ENCODE data around the gene TINCR. TPM values are rescaled to one million over a fixed set of nuclear protein-coding genes. Genes with fewer than 3 reads are reported as not detected.

The TINCR gene
- total and polyA plus RNA-seq, 4 donors = 0.05 to 0.08 TPM; not detected in 2

- Histone ChIP-seq H3K27ac (ENCODE audit: low read depth in 1 of 2, low read length in 2 of 2) (no peak overlapping the region), H3K4me3 (ENCODE audit: low read depth in 1 of 3, low read length in 3 of 3) (no peak overlapping the region), H3K27me3 (ENCODE audit: control insufficient read depth in 4 of 4, insufficient read depth in 4 of 4, low read length in 3 of 4) (no peaks in the 10 kb centered on the region), H3K9me3 (ENCODE audit: control insufficient read depth in 4 of 4, low read length in 3 of 4) (peaks cover 7 to 20% (median 13%) of the 10 kb centered on the region in 4 donors), H3K9ac (ENCODE audit: low read depth in 1 of 2, low read length in 2 of 2) (no peak overlapping the region), H3K4me1 (ENCODE audit: control insufficient read depth in 4 of 4, insufficient read depth in 4 of 4, low read length in 3 of 4) (no peaks in the 10 kb centered on the region), H3K36me3 (ENCODE audit: control insufficient read depth in 4 of 4, insufficient read depth in 3 of 4, low read depth in 1 of 4, low read length in 3 of 4) (no peaks in the 10 kb centered on the region)
- WGBS = 67% methylated on average over 5 of the region's 5 CpGs
- TF ChIP-seq FOXA2 (IDR thresholded peaks at IDR 0.05) = no peak
- no peak for TF ChIP-seq ZBTB33 (IDR thresholded peaks at IDR 0.05)
- TF ChIP-seq RXRA (IDR thresholded peaks at IDR 0.05) = no peak
- no peak for TF ChIP-seq MAX (IDR thresholded peaks at IDR 0.05)
- no peak for TF ChIP-seq ATF3 (IDR thresholded peaks at IDR 0.05)
- no peak for TF ChIP-seq FOXA1 (IDR thresholded peaks at IDR 0.05)
- TF ChIP-seq HNF4G (IDR thresholded peaks at IDR 0.05) = no peak
- TF ChIP-seq NR2F2 (IDR thresholded peaks at IDR 0.05) = no peak
- no peak for DNase-seq (ENCODE audit: low spot score)
These were observed 52.0 kb downstream of the TINCR start for GRCh38 chr19:5515737-5516136.

GRCh38 chr19:5514001-5514400 lies 53.8 kb downstream of the TINCR start:
- H3K36me3 ChIP-seq (ENCODE audit: control insufficient read depth in 4 of 4, insufficient read depth in 3 of 4, low read depth in 1 of 4, low read length in 3 of 4) = no peaks in the 10 kb centered on the region
- no peaks in the 10 kb centered on the region for H3K27me3 ChIP-seq (ENCODE audit: control insufficient read depth in 4 of 4, insufficient read depth in 4 of 4, low read length in 3 of 4)
- no peak for DNase-seq (ENCODE audit: low spot score)
- no peak overlapping the region for H3K27ac ChIP-seq (ENCODE audit: low read depth in 1 of 2, low read length in 2 of 2)
- WGBS = 66% methylated on average over 3 of the region's 3 CpGs
- no peak overlapping the region for H3K9ac ChIP-seq (ENCODE audit: low read depth in 1 of 2, low read length in 2 of 2)
- H3K9me3 ChIP-seq (ENCODE audit: control insufficient read depth in 4 of 4, low read length in 3 of 4) = peaks cover 2 to 17% (median 11%) of the 10 kb centered on the region in 4 donors
- H3K4me3 ChIP-seq (ENCODE audit: low read depth in 1 of 3, low read length in 3 of 3) = no peak overlapping the region
- TF ChIP-seq GABPA (IDR thresholded peaks at IDR 0.05 in 1 of 2, conservative IDR thresholded peaks at IDR 0.05 in 1 of 2) (no peak), REST (IDR thresholded peaks at IDR 0.05) (no peak), SP1 (IDR thresholded peaks at IDR 0.05) (no peak), HNF4G (IDR thresholded peaks at IDR 0.05) (no peak), ZBTB33 (IDR thresholded peaks at IDR 0.05) (no peak), JUND (IDR thresholded peaks at IDR 0.05) (no peak), TAF1 (conservative IDR thresholded peaks at IDR 0.05) (no peak), FOXA2 (IDR thresholded peaks at IDR 0.05) (no peak), FOXA1 (IDR thresholded peaks at IDR 0.05) (no peak)
- H3K4me1 ChIP-seq (ENCODE audit: control insufficient read depth in 4 of 4, insufficient read depth in 4 of 4, low read length in 3 of 4) = no peaks in the 10 kb centered on the region

All from liver (tissue), 9 donors.